Ishikawa (cell line): ENCODE measurements around the gene TENT5A.

Source experiments
- CEBPB ChIP-seq: IDR thresholded peaks from 2 replicates; pipeline ENCODE4 v1.6.1; 2012
- CREB1 ChIP-seq: IDR thresholded peaks from 2 replicates; pipeline ENCODE4 v1.6.1; 2012; ENCODE audit warnings: low read depth
- EGR1 ChIP-seq: IDR thresholded peaks from 2 replicates; pipeline ENCODE4 v1.6.1; 2012
- EP300 ChIP-seq: IDR thresholded peaks from 2 replicates; pipeline ENCODE4 v1.6.1; 2012; ENCODE audit warnings: borderline replicate concordance
- FOXM1 ChIP-seq: IDR thresholded peaks from 2 replicates; pipeline ENCODE4 v1.6.1; 2012; ENCODE audit warnings: low read depth, borderline replicate concordance
- MAX ChIP-seq: IDR thresholded peaks from 2 replicates; pipeline ENCODE4 v1.6.1; 2012
- NFIC ChIP-seq: IDR thresholded peaks from 2 replicates; pipeline ENCODE4 v1.6.1; 2012
- RAD21 ChIP-seq: IDR thresholded peaks from 2 replicates; pipeline ENCODE4 v1.6.1; 2012; ENCODE audit warnings: low read depth
- REST ChIP-seq: IDR thresholded peaks from 2 replicates; pipeline ENCODE4 v1.6.1; 2012; ENCODE audit warnings: low read depth, mild to moderate bottlenecking
- TAF1 ChIP-seq: IDR thresholded peaks from 2 replicates; pipeline ENCODE4 v1.6.1; 2012; ENCODE audit warnings: low read depth, mild to moderate bottlenecking
- TCF12 ChIP-seq: IDR thresholded peaks from 2 replicates; pipeline ENCODE4 v1.6.1; 2012; ENCODE audit warnings: low read depth
- TEAD4 ChIP-seq: IDR thresholded peaks from 2 replicates; pipeline ENCODE4 v1.6.1; 2012
- USF1 ChIP-seq: IDR thresholded peaks from 2 replicates; pipeline ENCODE4 v1.6.1; 2012
- YY1 ChIP-seq: IDR thresholded peaks from 2 replicates; pipeline ENCODE4 v1.6.1; 2012; ENCODE audit warnings: low read depth
- ZBTB7A ChIP-seq: IDR thresholded peaks from 2 replicates; pipeline ENCODE4 v1.6.1; 2012; ENCODE audit warnings: low read depth

The TENT5A gene

GRCh38 chr6:81776219-81776618 is 23.7 kb upstream of the TENT5A start:
- TF ChIP-seq CEBPB = peak; percentile 32; the same call in 1 of the 2 replicates

- TF ChIP-seq FOXM1 (no peak), NFIC (no peak), USF1 (no peak), ZBTB7A (no peak), YY1 (no peak), EGR1 (no peak), EP300 (no peak), TCF12 (no peak), TAF1 (no peak), MAX (no peak), CEBPB (no peak)
These were observed 22.1 kb upstream of the TENT5A start for GRCh38 chr6:81774542-81774941.

GRCh38 chr6:81773887-81774286 is 21.4 kb upstream of the TENT5A start:
- TF ChIP-seq USF1 = no peak

- TF ChIP-seq FOXM1 = no peak
- TF ChIP-seq NFIC = no peak
- no peak for TF ChIP-seq YY1
- TF ChIP-seq REST = no peak
- TF ChIP-seq CEBPB = no peak
- no peak for TF ChIP-seq EP300
These were observed 20.3 kb upstream of the TENT5A start for GRCh38 chr6:81772741-81773140.

GRCh38 chr6:81771097-81771496 is 18.6 kb upstream of the TENT5A start:
- TF ChIP-seq TCF12 (no peak), MAX (no peak), RAD21 (no peak), EGR1 (no peak), TAF1 (no peak), CEBPB (no peak), CREB1 (no peak), FOXM1 (no peak)

GRCh38 chr6:81770381-81770780 is 17.9 kb upstream of the TENT5A start:
- TF ChIP-seq NFIC (no peak), REST (no peak), TAF1 (no peak), TEAD4 (no peak), USF1 (no peak), EGR1 (no peak), ZBTB7A (no peak), RAD21 (no peak), MAX (no peak), FOXM1 (no peak), YY1 (no peak), TCF12 (no peak)

GRCh38 chr6:81769824-81770223 is 17.3 kb upstream of the TENT5A start:
- TF ChIP-seq EGR1 (no peak), RAD21 (no peak)
